K562 (cell line): ENCODE measurements around the gene CAPZA1. TPM values are rescaled to one million over a fixed set of nuclear protein-coding genes. Genes with fewer than 3 reads are reported as not detected.

Source experiments
- ESRRB ChIP-seq: fragments of 250-450 bp; sonication (Bioruptor Pico); IDR thresholded peaks from 2 replicates; pipeline ENCODE4 v1.5.0; 2020; ENCODE audit warnings: mild to moderate bottlenecking, moderate library complexity, borderline replicate concordance
- HDGF ChIP-seq: fragments of 450-650 bp; IDR thresholded peaks from 2 replicates; pipeline ENCODE4 v1.6.1; 2016
- IRF1 ChIP-seq: sonication (generic); formaldehyde crosslinking; IDR thresholded peaks from 2 replicates; pipeline ENCODE4 v1.8.0; 2022; ENCODE audit warnings: missing genetic modification reagents, mild to moderate bottlenecking, borderline replicate concordance
- LEF1 ChIP-seq: fragments of 450-650 bp; IDR thresholded peaks from 2 replicates; pipeline ENCODE4 v1.6.1; 2016; ENCODE audit warnings: mild to moderate bottlenecking
- NFIC ChIP-seq: fragments of 450-650 bp; IDR thresholded peaks from 2 replicates; pipeline ENCODE4 v1.6.1; 2017; ENCODE audit warnings: mild to moderate bottlenecking, inconsistent platforms
- NR2C2 ChIP-seq, 2 experiments: fragments of 200-800 bp in 1 of 2; sonication (Bioruptor generic) in 1 of 2; sonication (generic) in 1 of 2; formaldehyde crosslinking in 1 of 2; IDR thresholded peaks; 2 replicates each; pipeline versions ENCODE4 v1.6.1 to v1.8.0; 2016 to 2022; ENCODE audit warnings: mild to moderate bottlenecking in 1 of 2, missing compliant biosample characterization in 1 of 2, missing genetic modification characterization in 1 of 2, missing genetic modification reagents in 1 of 2
- RERE ChIP-seq: sonication (generic); formaldehyde crosslinking; IDR thresholded peaks from 2 replicates; pipeline ENCODE4 v1.8.0; 2023; ENCODE audit warnings: missing genetic modification reagents, mild to moderate bottlenecking, borderline replicate concordance
- SIN3B ChIP-seq: fragments of 450-650 bp; IDR thresholded peaks from 2 replicates; pipeline ENCODE4 v1.6.1; 2017; ENCODE audit warnings: low read depth, mild to moderate bottlenecking, moderate library complexity
- TAF1 ChIP-seq: IDR thresholded peaks from 2 replicates; pipeline ENCODE4 v1.6.1; 2011; ENCODE audit warnings: mild to moderate bottlenecking, low read length, moderate library complexity; ENCODE audit not compliant: insufficient read depth, control insufficient read depth, severe bottlenecking; ENCODE audit errors: extremely low read depth
- ZNF174 ChIP-seq: fragments of 250-450 bp; sonication (Bioruptor Pico); IDR thresholded peaks from 2 replicates; pipeline ENCODE4 v1.4.0; 2020; ENCODE audit warnings: mild to moderate bottlenecking
- ZNF76 ChIP-seq: fragments of 250-450 bp; sonication (Bioruptor Pico); IDR thresholded peaks from 2 replicates; pipeline ENCODE4 v1.4.0; 2020; ENCODE audit warnings: mild to moderate bottlenecking, moderate library complexity, borderline replicate concordance
- polyA plus RNA-seq, 8 experiments: library from polyadenylated mRNA; depleted of rRNA in 4 of 8; stranded (reverse) in 5 of 8; unstranded in 3 of 8; fragments of >200 nt; fragmentation: Nextera tagmentation in 2 of 8; fragmentation: Illumina TruSeq in 1 of 8; extraction: Ambion mirVana in 2 of 8; extraction: Trizol in 1 of 8; gene quantifications; 2 replicates each; pipeline versions ENCODE4 v1.2.1 to v1.2.3, GENCODE V29; 2011 to 2014; ENCODE audit warnings: inconsistent platforms in 1 of 8, missing spikeins in 1 of 8
- total RNA-seq, 7 experiments: library from RNA; depleted of rRNA in 6 of 7; stranded (reverse); fragments of >200 nt in 6 of 7; fragmentation: Illumina TruSeq in 2 of 7; extraction: Trizol in 2 of 7; gene quantifications; 2 replicates each; pipeline versions ENCODE4 v1.2.1 to v1.2.3, GENCODE V29; 2011 to 2021; ENCODE audit warnings: low replicate concordance in 1 of 7
- TF ChIP-seq, protein P1 (sequence below): fragments of 450-650 bp; IDR thresholded peaks from 2 replicates; pipeline ENCODE4 v1.6.1; 2017; ENCODE audit warnings: antibody characterized with exemption
- TF ChIP-seq, protein P2 (sequence below), 2 experiments: fragments of 250-450 bp in 1 of 2; fragments of 450-650 bp in 1 of 2; sonication (Bioruptor Pico) in 1 of 2; IDR thresholded peaks; 2 replicates each; pipeline versions ENCODE4 v1.6.1 to v1.8.0; 2016 to 2021; ENCODE audit warnings: mild to moderate bottlenecking in 2 of 2, moderate library complexity in 2 of 2, missing compliant biosample characterization in 1 of 2, missing genetic modification characterization in 1 of 2
- TF ChIP-seq, protein P3 (sequence below): fragments of 250-450 bp; sonication (Bioruptor Pico); IDR thresholded peaks from 2 replicates; pipeline ENCODE4 v1.9.0; 2021; ENCODE audit warnings: mild to moderate bottlenecking, inconsistent platforms

CAPZA1 gene
- total and polyA plus RNA-seq, 9 of the 15 experiments (the other 6 are each of a cell fraction or from before 2014, with no cell fraction given): 237 to 1,020 (median 306) TPM

GRCh38 chr1:112618721-112619517 is 713 bp upstream of the CAPZA1 start, which contains the start of gene ST7L (continued):
- 0 out of 2 replicates have a peak, but pooled peaks have one; percentile 0 for TF ChIP-seq ZNF174
- TF ChIP-seq RERE: no peak
- TF ChIP-seq IRF1 (CRISPR knock-in tag): 0 out of 2 replicates have a peak, but pooled peaks have one; percentile 27
- TF ChIP-seq SIN3B: peak; percentile 77; the same call in 1 of the 2 replicates
- TF ChIP-seq NFIC: peak; percentile 45
- TF ChIP-seq, protein P1, sequence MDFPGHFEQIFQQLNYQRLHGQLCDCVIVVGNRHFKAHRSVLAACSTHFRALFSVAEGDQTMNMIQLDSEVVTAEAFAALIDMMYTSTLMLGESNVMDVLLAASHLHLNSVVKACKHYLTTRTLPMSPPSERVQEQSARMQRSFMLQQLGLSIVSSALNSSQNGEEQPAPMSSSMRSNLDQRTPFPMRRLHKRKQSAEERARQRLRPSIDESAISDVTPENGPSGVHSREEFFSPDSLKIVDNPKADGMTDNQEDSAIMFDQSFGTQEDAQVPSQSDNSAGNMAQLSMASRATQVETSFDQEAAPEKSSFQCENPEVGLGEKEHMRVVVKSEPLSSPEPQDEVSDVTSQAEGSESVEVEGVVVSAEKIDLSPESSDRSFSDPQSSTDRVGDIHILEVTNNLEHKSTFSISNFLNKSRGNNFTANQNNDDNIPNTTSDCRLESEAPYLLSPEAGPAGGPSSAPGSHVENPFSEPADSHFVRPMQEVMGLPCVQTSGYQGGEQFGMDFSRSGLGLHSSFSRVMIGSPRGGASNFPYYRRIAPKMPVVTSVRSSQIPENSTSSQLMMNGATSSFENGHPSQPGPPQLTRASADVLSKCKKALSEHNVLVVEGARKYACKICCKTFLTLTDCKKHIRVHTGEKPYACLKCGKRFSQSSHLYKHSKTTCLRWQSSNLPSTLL: no peak
- no peak for TF ChIP-seq ESRRB (CRISPR knock-in tag)
- peak; percentile 82; the same call in 1 of the 2 replicates for TF ChIP-seq ZNF76 (CRISPR knock-in tag)
- no peak for TF ChIP-seq HDGF
- peak; percentile 91 for TF ChIP-seq TAF1
- TF ChIP-seq LEF1: 0 out of 2 replicates have a peak, but pooled peaks have one; percentile 10
- TF ChIP-seq, protein P2, sequence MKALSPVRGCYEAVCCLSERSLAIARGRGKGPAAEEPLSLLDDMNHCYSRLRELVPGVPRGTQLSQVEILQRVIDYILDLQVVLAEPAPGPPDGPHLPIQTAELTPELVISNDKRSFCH (CRISPR knock-in tag; IDR thresholded peaks at IDR 0.05): no peak
- TF ChIP-seq, protein P2 (tag; IDR thresholded peaks at IDR 0.05): peak; percentile 25
- TF ChIP-seq NR2C2 (CRISPR knock-in tag; IDR thresholded peaks at IDR 0.05): no peak; the same call in 1 of the 2 replicates
- TF ChIP-seq NR2C2 (tag; IDR thresholded peaks at IDR 0.05): peak; percentile 52; the same call in 1 of the 2 replicates
- TF ChIP-seq, protein P3, sequence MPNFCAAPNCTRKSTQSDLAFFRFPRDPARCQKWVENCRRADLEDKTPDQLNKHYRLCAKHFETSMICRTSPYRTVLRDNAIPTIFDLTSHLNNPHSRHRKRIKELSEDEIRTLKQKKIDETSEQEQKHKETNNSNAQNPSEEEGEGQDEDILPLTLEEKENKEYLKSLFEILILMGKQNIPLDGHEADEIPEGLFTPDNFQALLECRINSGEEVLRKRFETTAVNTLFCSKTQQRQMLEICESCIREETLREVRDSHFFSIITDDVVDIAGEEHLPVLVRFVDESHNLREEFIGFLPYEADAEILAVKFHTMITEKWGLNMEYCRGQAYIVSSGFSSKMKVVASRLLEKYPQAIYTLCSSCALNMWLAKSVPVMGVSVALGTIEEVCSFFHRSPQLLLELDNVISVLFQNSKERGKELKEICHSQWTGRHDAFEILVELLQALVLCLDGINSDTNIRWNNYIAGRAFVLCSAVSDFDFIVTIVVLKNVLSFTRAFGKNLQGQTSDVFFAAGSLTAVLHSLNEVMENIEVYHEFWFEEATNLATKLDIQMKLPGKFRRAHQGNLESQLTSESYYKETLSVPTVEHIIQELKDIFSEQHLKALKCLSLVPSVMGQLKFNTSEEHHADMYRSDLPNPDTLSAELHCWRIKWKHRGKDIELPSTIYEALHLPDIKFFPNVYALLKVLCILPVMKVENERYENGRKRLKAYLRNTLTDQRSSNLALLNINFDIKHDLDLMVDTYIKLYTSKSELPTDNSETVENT (CRISPR knock-in tag): no peak
